GM23338 (cell line): ENCODE measurements around the gene CTNNA2. TPM values are rescaled to one million over a fixed set of nuclear protein-coding genes. Genes with fewer than 3 reads are reported as not detected.
A peak's percentile ranks its signal among the peaks of the same experiment; 100 is the strongest.
"Not testable (repeated sequence)": the region's sequence is repeated elsewhere in the genome, so short reads cannot be mapped to it uniquely, and the experiment has no call there.

Experiments used
- ATAC-seq: fragments of 200-7000 bp; cut with Tn5 transposase; 3 replicates; pipeline ENCODE4 v1.9.1; 2020
- DNase-seq: peaks from one replicate; pipeline ENCODE4 v3.0.0-alpha.2; 2015; ENCODE audit warnings: low spot score
- H2AFZ ChIP-seq: fragments of 200-600 bp; sonication (generic); 2 replicates; pipeline ENCODE4 v1.8.0; 2016; ENCODE audit warnings: antibody characterized with exemption, mild to moderate bottlenecking, moderate library complexity
- H3F3A ChIP-seq: fragments of 200-600 bp; sonication (generic); replicated peaks from 2 replicates; pipeline ENCODE4 v1.8.0; 2017; ENCODE audit warnings: antibody characterized with exemption, mixed run types, low read depth
- H3K27ac ChIP-seq: fragments of 200-600 bp; sonication (generic); 2 replicates; pipeline ENCODE4 v1.6.1; 2016; ENCODE audit warnings: low read depth
- H3K27me3 ChIP-seq: fragments of 200-600 bp; sonication (generic); 2 replicates; pipeline ENCODE4 v1.8.0; 2016; ENCODE audit warnings: mild to moderate bottlenecking, mixed run types, moderate library complexity; ENCODE audit not compliant: insufficient read depth
- H3K36me3 ChIP-seq: fragments of 200-600 bp; sonication (generic); 2 replicates; pipeline ENCODE4 v1.8.0; 2016; ENCODE audit warnings: mild to moderate bottlenecking; ENCODE audit not compliant: insufficient read depth
- H3K4me1 ChIP-seq: fragments of 200-600 bp; sonication (generic); 2 replicates; pipeline ENCODE4 v1.8.0; 2016; ENCODE audit warnings: mild to moderate bottlenecking, moderate library complexity; ENCODE audit not compliant: insufficient read depth
- H3K4me2 ChIP-seq: fragments of 200-600 bp; sonication (generic); 2 replicates; pipeline ENCODE4 v1.7.1; 2017; ENCODE audit warnings: mixed run types
- H3K4me3 ChIP-seq: fragments of 200-600 bp; sonication (generic); 2 replicates; pipeline ENCODE4 v1.6.1; 2016; ENCODE audit warnings: mixed run types
- H3K79me2 ChIP-seq: fragments of 200-600 bp; sonication (generic); replicated peaks from 2 replicates; pipeline ENCODE4 v1.8.0; 2017; ENCODE audit warnings: mild to moderate bottlenecking; ENCODE audit not compliant: insufficient read depth
- H3K9me2 ChIP-seq: fragments of 200-600 bp; sonication (generic); 2 replicates; pipeline ENCODE4 v1.8.0; 2017; ENCODE audit not compliant: insufficient read depth
- H4K20me1 ChIP-seq: fragments of 200-600 bp; sonication (generic); replicated peaks from 2 replicates; pipeline ENCODE4 v1.8.0; 2017; ENCODE audit warnings: mild to moderate bottlenecking; ENCODE audit not compliant: insufficient read depth
- H3K27ac Mint-ChIP-seq: 2 replicates; pipeline ENCODE4 v1.8.0; 2020; ENCODE audit warnings: inconsistent platforms, mild to moderate bottlenecking, moderate library complexity, mixed read lengths
- H3K27me3 Mint-ChIP-seq: 3 replicates; pipeline ENCODE4 v1.8.0; 2022; ENCODE audit warnings: low read depth, mild to moderate bottlenecking, moderate library complexity, mixed read lengths, inconsistent platforms; ENCODE audit not compliant: insufficient read depth, poor library complexity
- H3K36me3 Mint-ChIP-seq: 3 replicates; pipeline ENCODE4 v1.8.0; 2021; ENCODE audit warnings: low read depth, mild to moderate bottlenecking, inconsistent platforms, moderate library complexity, mixed read lengths
- H3K4me1 Mint-ChIP-seq: 3 replicates; pipeline ENCODE4 v1.8.0; 2020; ENCODE audit warnings: mild to moderate bottlenecking, inconsistent platforms, mixed read lengths
- H3K4me3 Mint-ChIP-seq: 3 replicates; pipeline ENCODE4 v1.8.0; 2021; ENCODE audit warnings: moderate library complexity, mild to moderate bottlenecking, inconsistent platforms, mixed read lengths
- H3K9me3 Mint-ChIP-seq: 3 replicates; pipeline ENCODE4 v1.8.0; 2020; ENCODE audit warnings: moderate library complexity, mild to moderate bottlenecking, inconsistent platforms, mixed read lengths
- CREB1 ChIP-seq: fragments of 250-450 bp; sonication (Bioruptor Pico); IDR thresholded peaks from 2 replicates; pipeline ENCODE4 v1.5.0; 2020; ENCODE audit warnings: low read depth, mild to moderate bottlenecking, moderate library complexity
- CTCF ChIP-seq, 2 experiments: fragments of 200-600 bp in 1 of 2; sonication (generic) in 1 of 2; conservative IDR thresholded peaks; 2 replicates each; pipeline versions ENCODE4 v1.5.1 to v1.6.1; 2016 to 2017; ENCODE audit warnings: antibody characterized with exemption in 2 of 2, low read depth in 2 of 2, mild to moderate bottlenecking in 2 of 2, moderate library complexity in 1 of 2
- EZH2 ChIP-seq: fragments of 200-600 bp; sonication (generic); IDR thresholded peaks from one replicate; pipeline ENCODE4 v1.8.0; 2017; ENCODE audit warnings: antibody characterized with exemption, mild to moderate bottlenecking, low read depth; ENCODE audit not compliant: unreplicated experiment
- EZH2phosphoT487 ChIP-seq: fragments of 200-600 bp; sonication (generic); IDR thresholded peaks from one replicate; pipeline ENCODE4 v1.8.1; 2018; ENCODE audit warnings: antibody characterized with exemption; ENCODE audit not compliant: unreplicated experiment
- JUNB ChIP-seq: IDR thresholded peaks from one replicate; pipeline ENCODE4 v1.6.1; 2016; ENCODE audit warnings: antibody characterized with exemption; ENCODE audit not compliant: unreplicated experiment
- NANOG ChIP-seq: IDR thresholded peaks from 2 replicates; pipeline ENCODE4 v1.6.1; 2016; ENCODE audit warnings: antibody characterized with exemption, borderline replicate concordance
- POLR2AphosphoS5 ChIP-seq: IDR thresholded peaks from 2 replicates; pipeline ENCODE4 v1.6.1; 2016; ENCODE audit warnings: antibody characterized with exemption, low read depth
- REST ChIP-seq: IDR thresholded peaks from one replicate; pipeline ENCODE4 v1.6.1; 2018; ENCODE audit warnings: antibody characterized with exemption; ENCODE audit not compliant: unreplicated experiment
- STAT1 ChIP-seq: IDR thresholded peaks from one replicate; pipeline ENCODE4 v1.6.1; 2016; ENCODE audit warnings: antibody characterized with exemption; ENCODE audit not compliant: unreplicated experiment
- ZNF114 ChIP-seq: fragments of 250-450 bp; sonication (Bioruptor Pico); IDR thresholded peaks from 2 replicates; pipeline ENCODE4 v1.5.0; 2020; ENCODE audit warnings: mild to moderate bottlenecking, moderate library complexity
- ZNF331 ChIP-seq: fragments of 250-450 bp; sonication (Bioruptor Pico); IDR thresholded peaks from 2 replicates; pipeline ENCODE4 v1.5.0; 2020; ENCODE audit warnings: low read depth, mild to moderate bottlenecking, moderate library complexity
- polyA plus RNA-seq: library from polyadenylated mRNA; unstranded; fragments of >200 nt; fragmentation: Nextera tagmentation; extraction: Ambion mirVana; gene quantifications from 2 replicates; pipeline ENCODE4 v1.2.1, GENCODE V29; 2016
- total RNA-seq: library from RNA; depleted of rRNA; stranded (reverse); fragments of >200 nt; shearing (Covaris generic); gene quantifications from 2 replicates; pipeline ENCODE4 v1.2.3, GENCODE V29; 2014
- TF ChIP-seq, protein P1 (sequence below): fragments of 250-450 bp; sonication (Bioruptor Pico); IDR thresholded peaks from 2 replicates; pipeline ENCODE4 v1.5.0; 2020; ENCODE audit warnings: mild to moderate bottlenecking, moderate library complexity

Gene CTNNA2
- total and polyA plus RNA-seq, 2 experiments from 2014 or later = 6.4 to 15.6 TPM

DNA sequence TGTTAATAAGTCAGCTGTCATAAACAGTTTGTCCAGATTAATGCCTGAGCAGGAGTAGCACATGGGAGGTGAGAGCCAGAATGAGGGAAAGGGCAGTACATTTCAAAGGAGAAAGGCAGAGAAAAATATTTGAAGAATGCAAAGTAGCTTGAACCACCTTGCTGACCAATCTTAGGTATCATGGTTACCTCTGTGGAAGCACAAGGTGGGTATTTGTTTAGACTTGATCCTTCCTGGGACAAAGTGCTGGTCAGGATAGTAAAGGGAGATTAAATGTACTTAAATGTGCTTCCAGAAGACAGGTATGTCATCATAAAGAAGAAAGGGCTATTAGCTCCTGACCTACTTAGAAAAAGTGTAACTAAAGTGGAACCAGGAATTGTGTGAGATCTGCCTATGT is 686.7 kb downstream of the CTNNA2 start:
- no peak overlapping the region for H3K4me2 ChIP-seq
- H3K79me2 ChIP-seq = no peaks in the 10 kb centered on the region
- no peaks in the 10 kb centered on the region for H4K20me1 ChIP-seq
- Mint-ChIP-seq H3K27me3 (peaks cover 1% of the 10 kb centered on the region), H3K9me3 (peaks cover 26% of the 10 kb centered on the region), H3K36me3 (peaks cover 19% of the 10 kb centered on the region), H3K27ac (0 out of 2 replicates have a peak overlapping the region, but pooled peaks have one; percentile 13), H3K4me3 (no peak overlapping the region), H3K4me1 (peaks cover 4% of the 10 kb centered on the region; the same call in 2 of the 3 replicates)
- DNase-seq (peak; percentile 21), ATAC-seq (no peak)
- H3K4me3 ChIP-seq = no peak overlapping the region
- no peaks in the 10 kb centered on the region; the same call in 1 of the 2 replicates for H3K4me1 ChIP-seq
- H3K9me2 ChIP-seq = 0 out of 2 replicates have a peak, but pooled peaks cover 5% of the 10 kb centered on the region
- TF ChIP-seq STAT1 (no peak), NANOG (no peak), REST (no peak), EZH2phosphoT487 (no peak), JUNB (no peak), EZH2 (no peak), CREB1 (CRISPR knock-in tag) (no peak), POLR2AphosphoS5 (no peak), ZNF331 (CRISPR knock-in tag) (no peak), CTCF (conservative IDR thresholded peaks at IDR 0.05; ENCODE audit: low read depth in 2 of 2) (no peak), ZNF114 (CRISPR knock-in tag) (no peak)
- TF ChIP-seq, protein P1, sequence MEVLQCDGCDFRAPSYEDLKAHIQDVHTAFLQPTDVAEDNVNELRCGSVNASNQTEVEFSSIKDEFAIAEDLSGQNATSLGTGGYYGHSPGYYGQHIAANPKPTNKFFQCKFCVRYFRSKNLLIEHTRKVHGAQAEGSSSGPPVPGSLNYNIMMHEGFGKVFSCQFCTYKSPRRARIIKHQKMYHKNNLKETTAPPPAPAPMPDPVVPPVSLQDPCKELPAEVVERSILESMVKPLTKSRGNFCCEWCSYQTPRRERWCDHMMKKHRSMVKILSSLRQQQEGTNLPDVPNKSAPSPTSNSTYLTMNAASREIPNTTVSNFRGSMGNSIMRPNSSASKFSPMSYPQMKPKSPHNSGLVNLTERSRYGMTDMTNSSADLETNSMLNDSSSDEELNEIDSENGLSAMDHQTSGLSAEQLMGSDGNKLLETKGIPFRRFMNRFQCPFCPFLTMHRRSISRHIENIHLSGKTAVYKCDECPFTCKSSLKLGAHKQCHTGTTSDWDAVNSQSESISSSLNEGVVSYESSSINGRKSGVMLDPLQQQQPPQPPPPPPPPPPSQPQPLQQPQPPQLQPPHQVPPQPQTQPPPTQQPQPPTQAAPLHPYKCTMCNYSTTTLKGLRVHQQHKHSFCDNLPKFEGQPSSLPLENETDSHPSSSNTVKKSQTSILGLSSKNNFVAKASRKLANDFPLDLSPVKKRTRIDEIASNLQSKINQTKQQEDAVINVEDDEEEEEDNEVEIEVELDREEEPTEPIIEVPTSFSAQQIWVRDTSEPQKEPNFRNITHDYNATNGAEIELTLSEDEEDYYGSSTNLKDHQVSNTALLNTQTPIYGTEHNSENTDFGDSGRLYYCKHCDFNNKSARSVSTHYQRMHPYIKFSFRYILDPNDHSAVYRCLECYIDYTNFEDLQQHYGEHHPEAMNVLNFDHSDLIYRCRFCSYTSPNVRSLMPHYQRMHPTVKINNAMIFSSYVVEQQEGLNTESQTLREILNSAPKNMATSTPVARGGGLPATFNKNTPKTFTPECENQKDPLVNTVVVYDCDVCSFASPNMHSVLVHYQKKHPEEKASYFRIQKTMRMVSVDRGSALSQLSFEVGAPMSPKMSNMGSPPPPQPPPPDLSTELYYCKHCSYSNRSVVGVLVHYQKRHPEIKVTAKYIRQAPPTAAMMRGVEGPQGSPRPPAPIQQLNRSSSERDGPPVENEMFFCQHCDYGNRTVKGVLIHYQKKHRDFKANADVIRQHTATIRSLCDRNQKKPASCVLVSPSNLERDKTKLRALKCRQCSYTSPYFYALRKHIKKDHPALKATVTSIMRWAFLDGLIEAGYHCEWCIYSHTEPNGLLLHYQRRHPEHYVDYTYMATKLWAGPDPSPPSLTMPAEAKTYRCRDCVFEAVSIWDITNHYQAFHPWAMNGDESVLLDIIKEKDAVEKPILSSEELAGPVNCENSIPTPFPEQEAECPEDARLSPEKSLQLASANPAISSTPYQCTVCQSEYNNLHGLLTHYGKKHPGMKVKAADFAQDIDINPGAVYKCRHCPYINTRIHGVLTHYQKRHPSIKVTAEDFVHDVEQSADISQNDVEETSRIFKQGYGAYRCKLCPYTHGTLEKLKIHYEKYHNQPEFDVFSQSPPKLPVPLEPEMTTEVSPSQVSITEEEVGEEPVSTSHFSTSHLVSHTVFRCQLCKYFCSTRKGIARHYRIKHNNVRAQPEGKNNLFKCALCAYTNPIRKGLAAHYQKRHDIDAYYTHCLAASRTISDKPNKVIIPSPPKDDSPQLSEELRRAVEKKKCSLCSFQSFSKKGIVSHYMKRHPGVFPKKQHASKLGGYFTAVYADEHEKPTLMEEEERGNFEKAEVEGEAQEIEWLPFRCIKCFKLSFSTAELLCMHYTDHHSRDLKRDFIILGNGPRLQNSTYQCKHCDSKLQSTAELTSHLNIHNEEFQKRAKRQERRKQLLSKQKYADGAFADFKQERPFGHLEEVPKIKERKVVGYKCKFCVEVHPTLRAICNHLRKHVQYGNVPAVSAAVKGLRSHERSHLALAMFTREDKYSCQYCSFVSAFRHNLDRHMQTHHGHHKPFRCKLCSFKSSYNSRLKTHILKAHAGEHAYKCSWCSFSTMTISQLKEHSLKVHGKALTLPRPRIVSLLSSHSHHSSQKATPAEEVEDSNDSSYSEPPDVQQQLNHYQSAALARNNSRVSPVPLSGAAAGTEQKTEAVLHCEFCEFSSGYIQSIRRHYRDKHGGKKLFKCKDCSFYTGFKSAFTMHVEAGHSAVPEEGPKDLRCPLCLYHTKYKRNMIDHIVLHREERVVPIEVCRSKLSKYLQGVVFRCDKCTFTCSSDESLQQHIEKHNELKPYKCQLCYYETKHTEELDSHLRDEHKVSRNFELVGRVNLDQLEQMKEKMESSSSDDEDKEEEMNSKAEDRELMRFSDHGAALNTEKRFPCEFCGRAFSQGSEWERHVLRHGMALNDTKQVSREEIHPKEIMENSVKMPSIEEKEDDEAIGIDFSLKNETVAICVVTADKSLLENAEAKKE = no peak
- H2AFZ ChIP-seq = no peak overlapping the region
- H3K27ac ChIP-seq = no peak overlapping the region
- H3K36me3 ChIP-seq = no peaks in the 10 kb centered on the region; the same call in 1 of the 2 replicates
- H3K27me3 ChIP-seq = no peaks in the 10 kb centered on the region
- H3F3A ChIP-seq = no peaks in the 10 kb centered on the region

- not testable (repeated sequence) for ATAC-seq
Measured at GRCh38 chr2:80203929-80204328, 691.1 kb downstream of the CTNNA2 start.

More at GRCh38 chr2:80203929-80204328, 691.1 kb downstream of the CTNNA2 start:
- H3K4me3 ChIP-seq, H3K4me2 ChIP-seq, H3K27ac ChIP-seq, H3K4me1 Mint-ChIP-seq, H3K27ac Mint-ChIP-seq, H3K4me1 ChIP-seq, H2AFZ ChIP-seq, H3F3A ChIP-seq, H4K20me1 ChIP-seq, H3K79me2 ChIP-seq, H3K4me3 Mint-ChIP-seq, H3K27me3 ChIP-seq, H3K27me3 Mint-ChIP-seq, DNase-seq, H3K9me2 ChIP-seq, H3K36me3 ChIP-seq: not testable (repeated sequence)
- H3K36me3 Mint-ChIP-seq = peaks cover 22% of the 10 kb centered on the region
- peaks cover 35% of the 10 kb centered on the region for H3K9me3 Mint-ChIP-seq
